ENCODE measurements around the gene SDCBP2. TPM values are rescaled to one million over a fixed set of nuclear protein-coding genes. Genes with fewer than 3 reads are reported as not detected.

Gene SDCBP2
- total RNA-seq, 1 donor from 2014 or later, result 1.2 TPM

DNA sequence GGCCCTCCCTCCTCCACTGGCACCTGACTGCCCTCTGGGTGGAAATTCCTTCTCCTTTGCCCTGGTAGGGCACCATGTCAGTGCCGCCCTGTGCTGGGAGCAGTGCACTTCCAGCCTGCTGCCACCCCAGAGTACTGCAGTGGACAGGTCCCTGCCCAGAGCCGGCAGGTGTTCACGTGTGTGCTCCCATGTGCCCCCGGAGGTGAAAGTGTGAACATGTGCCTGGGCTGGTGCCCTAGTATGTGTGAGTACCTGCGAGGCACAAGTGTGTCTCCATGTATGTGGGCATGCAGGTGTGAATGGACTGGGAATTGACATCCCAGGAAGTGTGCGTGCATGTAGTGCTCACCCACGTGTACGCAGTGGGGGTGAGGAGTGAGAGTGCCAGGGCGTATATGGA lies 29.4 kb downstream of the SDCBP2 start:
- Mint-ChIP-seq H3K9me3 (no peaks in the 10 kb centered on the region), H3K27me3 (no peaks in the 10 kb centered on the region), H3K4me3 (no peak overlapping the region), H3K4me1 (no peaks in the 10 kb centered on the region), H3K27ac (no peak overlapping the region), H3K36me3 (ENCODE audit: low read depth) (no peaks in the 10 kb centered on the region)
- ATAC-seq (ENCODE audit: low read depth), result no peak
- CTCF ChIA-PET, result no interaction called here
- POLR2A ChIA-PET, result no interaction called here
- DNase-seq, result no peak
- TF ChIP-seq, protein P1, sequence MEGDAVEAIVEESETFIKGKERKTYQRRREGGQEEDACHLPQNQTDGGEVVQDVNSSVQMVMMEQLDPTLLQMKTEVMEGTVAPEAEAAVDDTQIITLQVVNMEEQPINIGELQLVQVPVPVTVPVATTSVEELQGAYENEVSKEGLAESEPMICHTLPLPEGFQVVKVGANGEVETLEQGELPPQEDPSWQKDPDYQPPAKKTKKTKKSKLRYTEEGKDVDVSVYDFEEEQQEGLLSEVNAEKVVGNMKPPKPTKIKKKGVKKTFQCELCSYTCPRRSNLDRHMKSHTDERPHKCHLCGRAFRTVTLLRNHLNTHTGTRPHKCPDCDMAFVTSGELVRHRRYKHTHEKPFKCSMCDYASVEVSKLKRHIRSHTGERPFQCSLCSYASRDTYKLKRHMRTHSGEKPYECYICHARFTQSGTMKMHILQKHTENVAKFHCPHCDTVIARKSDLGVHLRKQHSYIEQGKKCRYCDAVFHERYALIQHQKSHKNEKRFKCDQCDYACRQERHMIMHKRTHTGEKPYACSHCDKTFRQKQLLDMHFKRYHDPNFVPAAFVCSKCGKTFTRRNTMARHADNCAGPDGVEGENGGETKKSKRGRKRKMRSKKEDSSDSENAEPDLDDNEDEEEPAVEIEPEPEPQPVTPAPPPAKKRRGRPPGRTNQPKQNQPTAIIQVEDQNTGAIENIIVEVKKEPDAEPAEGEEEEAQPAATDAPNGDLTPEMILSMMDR (IDR thresholded peaks at IDR 0.05), result no peak
- intact Hi-C loops (cut with micrococcal nuclease), result no loop called here

DNA sequence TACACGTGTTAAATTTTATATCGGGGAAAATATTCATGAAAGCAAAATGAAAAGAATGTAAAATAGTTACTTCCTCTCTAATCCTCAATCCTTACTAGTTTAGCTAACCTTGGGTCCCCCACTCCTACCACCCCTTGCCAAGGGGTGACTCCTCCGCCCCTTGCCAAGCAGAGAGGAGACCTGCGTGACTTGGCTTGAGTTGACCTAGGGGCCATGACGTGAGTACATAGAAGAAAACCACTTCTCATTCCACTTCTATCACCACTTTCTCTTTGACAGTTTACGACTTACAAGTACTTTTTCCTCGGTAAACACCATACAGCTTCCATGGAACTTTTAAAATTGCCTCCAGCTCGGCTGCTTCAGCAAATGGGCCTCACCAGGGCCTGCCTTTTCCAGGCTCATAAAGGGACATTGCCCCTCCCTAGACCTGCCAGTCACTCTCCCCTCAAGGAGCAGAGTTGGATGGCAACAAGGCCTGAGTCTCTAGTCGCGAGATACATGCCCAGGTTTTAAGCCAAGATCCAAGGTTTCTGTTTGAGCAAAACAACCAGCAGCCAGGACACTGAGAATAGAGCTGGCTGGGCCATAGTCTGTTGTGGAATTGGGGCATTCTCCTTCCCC lies 29.9 kb downstream of the SDCBP2 start:
- Mint-ChIP-seq H3K27ac (no peak overlapping the region), H3K36me3 (ENCODE audit: low read depth) (no peaks in the 10 kb centered on the region), H3K4me3 (no peak overlapping the region), H3K9me3 (no peaks in the 10 kb centered on the region), H3K4me1 (no peaks in the 10 kb centered on the region), H3K27me3 (no peaks in the 10 kb centered on the region)
- ATAC-seq (ENCODE audit: low read depth) (no peak), DNase-seq (no peak)
- intact Hi-C loops (cut with micrococcal nuclease), result no loop called here
- ChIA-PET CTCF (interaction anchor here (1.1 kb wide), 1 partner anchor 13 kb away, joined by 3 read pairs; no protein-coding TSS in a partner anchor), POLR2A (interaction anchor here (0.8 kb wide), 1 partner anchor 324 kb away, joined by 3 read pairs; no protein-coding TSS in a partner anchor)
- TF ChIP-seq, protein P1 (IDR thresholded peaks at IDR 0.05), result no peak

DNA sequence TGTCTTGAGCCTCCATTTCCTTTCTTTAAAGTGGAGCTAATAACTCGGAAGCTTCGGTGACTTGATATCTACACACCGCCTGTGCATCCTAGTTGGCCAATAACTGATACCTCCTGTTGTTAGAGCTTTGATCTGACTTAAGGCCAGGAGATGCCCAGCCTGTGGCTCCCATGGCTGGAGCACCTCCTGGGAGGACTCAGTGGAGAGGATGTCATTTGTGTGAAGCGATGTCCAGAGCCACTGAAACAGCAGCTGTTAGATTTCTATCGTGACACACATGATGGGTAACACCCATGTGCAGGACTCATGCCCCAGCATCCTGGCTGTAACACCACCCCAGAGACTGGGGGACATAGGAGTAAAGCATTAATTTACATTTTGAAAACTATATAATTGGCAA lies 30.8 kb downstream of the SDCBP2 start:
- TF ChIP-seq, protein P1 (IDR thresholded peaks at IDR 0.05), result no peak
- CTCF ChIA-PET, result interaction anchor here (1.1 kb wide), 1 partner anchor 14 kb away, joined by 3 read pairs; no protein-coding TSS in a partner anchor
- DNase-seq (no peak), ATAC-seq (ENCODE audit: low read depth) (no peak)
- intact Hi-C loops (cut with micrococcal nuclease), result no loop called here
- Mint-ChIP-seq H3K4me1 (no peaks in the 10 kb centered on the region), H3K9me3 (no peaks in the 10 kb centered on the region), H3K27me3 (no peaks in the 10 kb centered on the region), H3K36me3 (ENCODE audit: low read depth) (no peaks in the 10 kb centered on the region), H3K27ac (no peak overlapping the region), H3K4me3 (no peak overlapping the region)
- POLR2A ChIA-PET, result interaction anchor here (0.8 kb wide), 1 partner anchor 323 kb away, joined by 3 read pairs; no protein-coding TSS in a partner anchor

DNA sequence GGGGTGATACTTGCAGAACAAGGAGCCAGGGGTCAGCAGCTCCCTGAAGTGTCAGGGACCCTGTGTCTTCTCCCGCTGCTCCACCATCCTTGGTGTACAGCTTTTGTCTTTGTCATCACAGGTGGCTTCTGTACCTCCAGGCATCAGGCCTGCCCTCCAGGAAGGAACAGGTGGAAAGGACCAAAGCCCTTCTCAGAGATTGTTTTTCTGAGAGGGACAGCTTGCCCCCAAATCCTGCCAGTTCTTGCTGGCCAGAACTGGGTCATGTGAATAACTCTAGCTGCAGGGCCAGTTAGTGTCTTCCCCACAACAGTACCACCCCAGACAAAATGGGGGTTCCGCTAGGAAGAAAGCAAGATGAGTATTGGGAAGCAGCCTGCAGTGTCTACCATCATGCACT lies 31.5 kb downstream of the SDCBP2 start:
- Mint-ChIP-seq H3K36me3 (ENCODE audit: low read depth) (no peaks in the 10 kb centered on the region), H3K4me1 (no peaks in the 10 kb centered on the region), H3K27ac (no peak overlapping the region), H3K27me3 (no peaks in the 10 kb centered on the region), H3K9me3 (no peaks in the 10 kb centered on the region), H3K4me3 (no peak overlapping the region)
- no peak for ATAC-seq (ENCODE audit: low read depth)
- CTCF ChIA-PET, result no interaction called here
- POLR2A ChIA-PET, result no interaction called here
- TF ChIP-seq, protein P1 (IDR thresholded peaks at IDR 0.05), result no peak
- intact Hi-C loops (cut with micrococcal nuclease), result no loop called here
- DNase-seq, result no peak

DNA sequence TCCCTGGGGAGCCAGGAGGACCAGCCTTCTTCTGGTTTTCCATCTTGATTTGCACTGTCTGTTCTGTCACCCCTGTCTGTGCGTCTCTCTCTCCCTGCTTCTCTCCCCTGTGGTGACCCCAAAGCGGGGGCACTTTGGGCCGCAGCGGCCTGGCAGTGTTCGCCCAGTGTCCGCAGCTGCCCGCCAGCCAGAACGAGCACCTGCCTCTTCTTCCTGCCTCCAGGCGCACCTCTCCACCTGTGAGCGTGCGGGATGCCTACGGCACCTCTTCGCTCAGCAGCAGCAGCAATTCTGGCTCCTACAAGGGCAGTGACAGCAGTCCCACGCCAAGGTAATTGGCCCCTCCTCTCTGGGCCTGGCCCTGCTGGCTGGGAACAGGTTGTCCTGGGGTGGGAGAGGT lies 32.0 kb downstream of the SDCBP2 start:
- no peak for ATAC-seq (ENCODE audit: low read depth)
- intact Hi-C loops (cut with micrococcal nuclease), result no loop called here
- Mint-ChIP-seq H3K27me3 (no peaks in the 10 kb centered on the region), H3K9me3 (no peaks in the 10 kb centered on the region), H3K4me1 (no peaks in the 10 kb centered on the region), H3K4me3 (no peak overlapping the region), H3K27ac (no peak overlapping the region), H3K36me3 (ENCODE audit: low read depth) (no peaks in the 10 kb centered on the region)
- POLR2A ChIA-PET, result no interaction called here
- no peak for DNase-seq
- CTCF ChIA-PET, result no interaction called here
- TF ChIP-seq, protein P1 (IDR thresholded peaks at IDR 0.05), result no peak

All from activated B cell treated with CpG ODN at 0.5 μM for 24 hours (primary cell).